ENCODE data around the gene NECTIN1. TPM values are rescaled to one million over a fixed set of nuclear protein-coding genes. Genes with fewer than 3 reads are reported as not detected.

The NECTIN1 gene
- total RNA-seq, 1 experiment from 2014 or later, result 23.8 TPM

- TF ChIP-seq MAX (IDR thresholded peaks at IDR 0.05) (no peak), REST (IDR thresholded peaks at IDR 0.05; ENCODE audit: low read depth) (no peak), ELF1 (IDR thresholded peaks at IDR 0.05; ENCODE audit: borderline replicate concordance, low read depth) (no peak), ZFX (IDR thresholded peaks at IDR 0.05) (no peak), EGR1 (IDR thresholded peaks at IDR 0.05; ENCODE audit: low read depth) (0 out of 2 replicates have a peak, but pooled peaks have one; percentile 43), TCF7L2 (IDR thresholded peaks at IDR 0.05; ENCODE audit: borderline replicate concordance, extremely low read depth, insufficient read depth, insufficient read length) (no peak)
These were observed 1.1 kb upstream of the NECTIN1 start (continued) for GRCh38 chr11:119729951-119730613.

GRCh38 chr11:119729581-119729927 lies 554 bp upstream of the NECTIN1 start:
- Histone ChIP-seq H3K36me3 (ENCODE audit: control insufficient read depth in 1 of 2, insufficient read depth in 2 of 2, low read length in 2 of 2) (no peaks in the 10 kb centered on the region), H3K4me3 (replicated peaks in 1 of 2; ENCODE audit: low read depth in 1 of 2, low read length in 2 of 2) (peak overlapping the region; percentile 82 to 94), H3K27me3 (ENCODE audit: insufficient read depth, low read length) (no peaks in the 10 kb centered on the region), H3K9ac (ENCODE audit: low read length) (peak overlapping the region; percentile 75), H3K9me3 (ENCODE audit: control insufficient read depth in 1 of 2, insufficient read depth in 1 of 2, low read depth in 1 of 2, low read length in 2 of 2) (no peaks in the 10 kb centered on the region), H2AFZ (ENCODE audit: low read depth, low read length, poor library complexity, severe bottlenecking) (peak overlapping the region; percentile 90), H3K4me2 (ENCODE audit: low read length) (peak overlapping the region; percentile 100), H3K27ac (ENCODE audit: low read depth, low read length) (peak overlapping the region; percentile 85), H3K79me2 (ENCODE audit: insufficient read depth, low read length) (peaks cover 38% of the 10 kb centered on the region), H3K4me1 (ENCODE audit: control insufficient read depth in 1 of 2, insufficient read depth in 2 of 2, low read length in 2 of 2) (peaks cover 14 to 28% of the 10 kb centered on the region in 2 experiments), H4K20me1 (ENCODE audit: insufficient read depth) (no peaks in the 10 kb centered on the region), H3K9me2 (ENCODE audit: insufficient read depth) (no peaks in the 10 kb centered on the region)
- BruUV-seq (replicated peaks), result no TSS peak
- ChIA-PET CTCF (interaction anchor here (0.6 to 1.7 kb wide), 16 partner anchors 9 to 373 kb away, joined by 3 to 25 read pairs (median 4); no protein-coding TSS in a partner anchor), RAD21 (ENCODE audit: low non-redundant PET in 1 of 2, low total read pairs in 2 of 2, uncharacterized antibody in 2 of 2, unreplicated experiment in 2 of 2) (interaction anchor here in 1 of 2 experiments (1.1 kb wide), 1 partner anchor 9 kb away, joined by 3 read pairs; no protein-coding TSS in a partner anchor), POLR2A (interaction anchor here (0.7 to 1.5 kb wide), 6 partner anchors 8 to 86 kb away, joined by 3 to 4 read pairs (median 3); no protein-coding TSS in a partner anchor)
- ATAC-seq, result peak; percentile 29
- DNase-seq (ENCODE audit: low read depth, low spot score), result no peak
- intact Hi-C loops (cut with micrococcal nuclease), result loop anchor here (1.0 to 10.0 kb wide), 3 partner anchors 47 to 245 kb away; no protein-coding TSS in a partner anchor
- TF ChIP-seq TCF7L2 (IDR thresholded peaks at IDR 0.05; ENCODE audit: borderline replicate concordance, extremely low read depth, insufficient read depth, insufficient read length), result no peak
- TF ChIP-seq ZFX (IDR thresholded peaks at IDR 0.05), result no peak
- no peak for TF ChIP-seq SRF (IDR thresholded peaks at IDR 0.05; ENCODE audit: low read depth)
- no peak for TF ChIP-seq ATF3 (IDR thresholded peaks at IDR 0.05)
- TF ChIP-seq ZBTB33 (IDR thresholded peaks at IDR 0.05; ENCODE audit: extremely low read depth, insufficient replicate concordance, low read length), result no peak
- TF ChIP-seq ELF1 (IDR thresholded peaks at IDR 0.05; ENCODE audit: borderline replicate concordance, low read depth), result no peak
- TF ChIP-seq SIN3A (IDR thresholded peaks at IDR 0.05; ENCODE audit: low read depth), result no peak
- TF ChIP-seq MAX (IDR thresholded peaks at IDR 0.05), result no peak
- no peak for TF ChIP-seq YY1 (IDR thresholded peaks at IDR 0.05; ENCODE audit: extremely low read depth, insufficient replicate concordance, low read depth, low read length)
- no peak for TF ChIP-seq REST (IDR thresholded peaks at IDR 0.05; ENCODE audit: low read depth)

Measured in HCT116 (cell line).